Skeletal muscle tissue (tissue), 4 donors: ENCODE data around the gene PROSER1. TPM values are rescaled to one million over a fixed set of nuclear protein-coding genes. Genes with fewer than 3 reads are reported as not detected.

Experiments
- H3K27ac ChIP-seq: one replicate; pipeline ENCODE4 v1.7.0; 2013; ENCODE audit warnings: mild to moderate bottlenecking, low read depth, low read length, inconsistent platforms
- H3K27me3 ChIP-seq, 3 donors: one replicate each; pipeline ENCODE4 v1.7.0; 2013; ENCODE audit warnings: low read length in 3 of 3; ENCODE audit not compliant: control insufficient read depth in 3 of 3, insufficient read depth in 3 of 3
- H3K36me3 ChIP-seq, 3 donors: one replicate each; pipeline ENCODE4 v1.7.0; 2013; ENCODE audit warnings: low read length in 3 of 3; ENCODE audit not compliant: control insufficient read depth in 3 of 3, insufficient read depth in 3 of 3
- H3K4me1 ChIP-seq, 3 donors: one replicate each; pipeline ENCODE4 v1.7.0; 2013; ENCODE audit warnings: low read length in 3 of 3, mild to moderate bottlenecking in 3 of 3; ENCODE audit not compliant: control insufficient read depth in 3 of 3, insufficient read depth in 3 of 3
- H3K4me3 ChIP-seq, 3 donors: one replicate each; pipeline ENCODE4 v1.7.0; 2013; ENCODE audit warnings: low read length in 3 of 3
- H3K9ac ChIP-seq, 3 donors: one replicate each; pipeline ENCODE4 v1.7.0; 2013; ENCODE audit warnings: low read length in 3 of 3, mild to moderate bottlenecking in 3 of 3, moderate library complexity in 2 of 3, low read depth in 1 of 3
- H3K9me3 ChIP-seq, 3 donors: one replicate each; pipeline ENCODE4 v1.7.0; 2013; ENCODE audit warnings: low read length in 3 of 3; ENCODE audit not compliant: control insufficient read depth in 3 of 3
- total RNA-seq: library from RNA; depleted of rRNA; stranded (reverse); fragments of >200 nt; gene quantifications from one replicate; pipeline ENCODE4 v1.2.3, GENCODE V29; 2014
- donor health status: Osteomylitis.

PROSER1 gene
- total RNA-seq, 1 donor from 2014 or later, result 16.2 TPM

GRCh38 chr13:38969187-38969586, 68.7 kb downstream of the PROSER1 start:
- Histone ChIP-seq H3K4me1 (no peaks in the 10 kb centered on the region), H3K9ac (no peak overlapping the region), H3K27me3 (no peaks in the 10 kb centered on the region), H3K36me3 (no peaks in the 10 kb centered on the region), H3K27ac (no peak overlapping the region), H3K9me3 (no peaks in the 10 kb centered on the region), H3K4me3 (no peak overlapping the region)

DNA sequence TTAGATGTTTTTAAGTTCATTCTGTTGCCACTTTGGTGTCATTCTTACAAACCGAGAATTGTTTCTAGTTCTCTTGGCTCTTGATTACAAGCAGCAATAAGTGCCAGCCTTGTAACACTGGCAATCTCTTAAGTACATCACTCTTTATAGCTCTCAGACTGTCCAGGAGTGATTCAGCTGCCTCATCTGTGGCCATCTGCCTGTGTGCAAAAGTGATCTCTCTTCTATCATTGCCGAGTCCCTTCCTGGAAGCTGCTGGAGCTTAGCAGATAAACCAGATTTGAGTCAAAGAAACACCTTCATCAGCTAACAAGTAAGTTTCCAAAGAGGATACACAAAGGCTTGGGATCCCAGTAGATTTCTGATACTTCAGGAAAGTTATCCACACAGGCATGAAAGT, 70.4 kb downstream of the PROSER1 start:
- no peak overlapping the region for H3K27ac ChIP-seq
- H3K9ac ChIP-seq, result no peak overlapping the region
- H3K9me3 ChIP-seq, result no peaks in the 10 kb centered on the region
- no peaks in the 10 kb centered on the region for H3K4me1 ChIP-seq
- H3K36me3 ChIP-seq, result no peaks in the 10 kb centered on the region
- H3K27me3 ChIP-seq, result no peaks in the 10 kb centered on the region
- no peak overlapping the region for H3K4me3 ChIP-seq

DNA sequence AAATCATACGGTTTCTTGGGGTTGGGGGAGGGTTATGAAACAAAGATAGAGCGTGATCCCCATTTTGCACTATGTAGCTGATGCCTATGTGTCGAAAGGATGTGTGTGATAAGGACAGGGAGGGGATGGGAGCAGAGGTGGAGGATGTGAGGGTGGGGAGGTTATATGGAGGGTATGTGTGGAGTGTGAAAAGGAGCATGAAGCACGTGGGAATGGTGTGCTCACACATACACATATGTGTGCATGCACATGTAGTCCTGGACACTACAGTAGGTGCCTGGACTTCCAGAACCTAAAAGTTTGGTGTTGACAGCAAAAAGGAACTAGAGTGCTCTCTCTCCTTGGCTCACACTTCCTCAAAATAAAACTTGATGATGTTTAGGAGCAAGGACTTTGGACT, 72.6 kb downstream of the PROSER1 start:
- Histone ChIP-seq H3K27ac (no peak overlapping the region), H3K27me3 (no peaks in the 10 kb centered on the region), H3K9ac (no peak overlapping the region), H3K9me3 (no peaks in the 10 kb centered on the region), H3K4me3 (no peak overlapping the region), H3K36me3 (no peaks in the 10 kb centered on the region), H3K4me1 (no peaks in the 10 kb centered on the region)

DNA sequence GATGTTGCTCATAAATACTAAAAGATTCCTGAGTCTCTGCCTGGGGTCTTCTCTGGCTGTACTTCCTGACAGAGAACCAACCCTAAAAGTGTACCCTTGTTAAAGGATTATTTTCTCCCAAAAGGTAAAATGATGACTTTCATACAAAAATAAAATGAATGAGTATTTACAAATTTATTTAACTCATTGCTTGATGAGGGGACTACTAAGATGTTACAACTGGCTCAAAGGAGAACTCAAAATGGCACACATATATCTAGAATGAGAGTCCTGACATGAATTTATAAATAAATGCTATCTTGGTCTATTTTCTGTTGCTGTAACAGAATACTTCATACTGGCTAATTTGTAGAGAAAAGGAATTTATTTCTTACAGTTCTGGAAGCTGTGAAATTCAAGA, 77.7 kb downstream of the PROSER1 start:
- Histone ChIP-seq H3K9ac (no peak overlapping the region), H3K4me1 (no peaks in the 10 kb centered on the region), H3K9me3 (no peaks in the 10 kb centered on the region), H3K4me3 (no peak overlapping the region), H3K27me3 (no peaks in the 10 kb centered on the region), H3K27ac (no peak overlapping the region), H3K36me3 (no peaks in the 10 kb centered on the region)

Other genes starting within 250 kb of the PROSER1 start
- under 0.01 TPM for gene STOML3, start 47.3 kb downstream of the PROSER1 start, total RNA-seq
- gene NHLRC3, start 367 bp upstream of the PROSER1 start, total RNA-seq, result 33.4 TPM